Cardiac muscle cell (in vitro differentiated cells and primary cell): ENCODE data around the gene STRN. TPM values are rescaled to one million over a fixed set of nuclear protein-coding genes. Genes with fewer than 3 reads are reported as not detected.

ENCODE experiments used
- DNase-seq, 2 donors: peaks; one replicate each; pipeline versions ENCODE4 v3.0.0 to v3.0.0-alpha.2; 2010 to 2017; ENCODE audit warnings: low read depth in 1 of 2, low spot score in 1 of 2
- H3K27ac ChIP-seq: fragments of 200-600 bp; sonication (generic); 2 replicates; pipeline ENCODE4 v1.5.1; 2016
- H3K27me3 ChIP-seq: fragments of 200-600 bp; sonication (generic); 2 replicates; pipeline ENCODE4 v1.6.0; 2016; ENCODE audit warnings: control low read depth
- H3K36me3 ChIP-seq: fragments of 200-600 bp; sonication (generic); 2 replicates; pipeline ENCODE4 v1.5.1; 2016; ENCODE audit warnings: control low read depth
- H3K4me1 ChIP-seq: fragments of 200-600 bp; sonication (generic); 2 replicates; pipeline ENCODE4 v1.8.1; 2017; ENCODE audit warnings: low read depth, mild to moderate bottlenecking, mixed run types
- H3K4me3 ChIP-seq: fragments of 200-600 bp; sonication (generic); 2 replicates; pipeline ENCODE4 v1.5.1; 2016; ENCODE audit warnings: mild to moderate bottlenecking
- H3K9me3 ChIP-seq: fragments of 200-600 bp; sonication (generic); 2 replicates; pipeline ENCODE4 v1.5.1; 2017; ENCODE audit warnings: low read depth, mild to moderate bottlenecking, control low read depth
- polyA plus RNA-seq: library from polyadenylated mRNA; unstranded; fragments of >200 nt; fragmentation: Nextera tagmentation; extraction: Ambion mirVana; gene quantifications from 2 replicates; pipeline ENCODE4 v1.2.1, GENCODE V29; 2016
- total RNA-seq: library from RNA; depleted of rRNA; stranded (reverse); fragments of >200 nt; gene quantifications from 2 replicates; pipeline ENCODE4 v1.2.3, GENCODE V29; 2016
- TF ChIP-seq, protein P1 (sequence below): IDR thresholded peaks from 2 replicates; pipeline ENCODE4 v1.5.1; 2012; ENCODE audit warnings: low read depth, mild to moderate bottlenecking, low read length

Gene STRN
- total and polyA plus RNA-seq, 2 experiments from 2014 or later: 11.4 to 19.5 TPM

DNA sequence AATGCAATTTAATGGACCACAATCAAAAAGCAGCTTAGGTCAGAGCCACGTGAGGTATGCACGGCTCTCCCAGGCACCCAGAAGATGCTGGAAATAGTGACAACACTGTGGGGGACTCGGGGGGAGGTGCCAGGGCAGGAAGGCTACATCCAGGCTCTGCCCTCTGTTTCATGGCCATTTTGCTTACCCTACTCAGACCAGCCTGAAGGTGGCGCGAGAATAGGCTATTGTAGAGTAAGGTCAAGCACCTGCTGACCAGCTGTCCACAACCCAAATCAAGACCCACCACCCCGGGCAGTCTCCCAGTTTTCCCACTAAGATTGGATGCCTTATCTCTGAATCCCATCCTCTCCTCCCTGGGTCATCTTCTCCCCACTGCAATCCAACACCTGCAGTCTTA is 154.1 kb downstream of the STRN start:
- Histone ChIP-seq H3K4me1 (no peaks in the 10 kb centered on the region), H3K36me3 (no peaks in the 10 kb centered on the region), H3K27ac (no peak overlapping the region), H3K4me3 (no peak overlapping the region), H3K27me3 (no peaks in the 10 kb centered on the region), H3K9me3 (no peaks in the 10 kb centered on the region)
- TF ChIP-seq, protein P1, sequence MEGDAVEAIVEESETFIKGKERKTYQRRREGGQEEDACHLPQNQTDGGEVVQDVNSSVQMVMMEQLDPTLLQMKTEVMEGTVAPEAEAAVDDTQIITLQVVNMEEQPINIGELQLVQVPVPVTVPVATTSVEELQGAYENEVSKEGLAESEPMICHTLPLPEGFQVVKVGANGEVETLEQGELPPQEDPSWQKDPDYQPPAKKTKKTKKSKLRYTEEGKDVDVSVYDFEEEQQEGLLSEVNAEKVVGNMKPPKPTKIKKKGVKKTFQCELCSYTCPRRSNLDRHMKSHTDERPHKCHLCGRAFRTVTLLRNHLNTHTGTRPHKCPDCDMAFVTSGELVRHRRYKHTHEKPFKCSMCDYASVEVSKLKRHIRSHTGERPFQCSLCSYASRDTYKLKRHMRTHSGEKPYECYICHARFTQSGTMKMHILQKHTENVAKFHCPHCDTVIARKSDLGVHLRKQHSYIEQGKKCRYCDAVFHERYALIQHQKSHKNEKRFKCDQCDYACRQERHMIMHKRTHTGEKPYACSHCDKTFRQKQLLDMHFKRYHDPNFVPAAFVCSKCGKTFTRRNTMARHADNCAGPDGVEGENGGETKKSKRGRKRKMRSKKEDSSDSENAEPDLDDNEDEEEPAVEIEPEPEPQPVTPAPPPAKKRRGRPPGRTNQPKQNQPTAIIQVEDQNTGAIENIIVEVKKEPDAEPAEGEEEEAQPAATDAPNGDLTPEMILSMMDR: peak; percentile 22
- peak in 1 of 2 donors; percentile 18 for DNase-seq

GRCh38 chr2:36811071-36811470 is 155.3 kb downstream of the STRN start:
- Histone ChIP-seq H3K4me1 (no peaks in the 10 kb centered on the region), H3K27me3 (no peaks in the 10 kb centered on the region), H3K9me3 (no peaks in the 10 kb centered on the region), H3K36me3 (no peaks in the 10 kb centered on the region), H3K27ac (no peak overlapping the region), H3K4me3 (no peak overlapping the region)
- TF ChIP-seq, protein P1: no peak
- no peak for DNase-seq

DNA sequence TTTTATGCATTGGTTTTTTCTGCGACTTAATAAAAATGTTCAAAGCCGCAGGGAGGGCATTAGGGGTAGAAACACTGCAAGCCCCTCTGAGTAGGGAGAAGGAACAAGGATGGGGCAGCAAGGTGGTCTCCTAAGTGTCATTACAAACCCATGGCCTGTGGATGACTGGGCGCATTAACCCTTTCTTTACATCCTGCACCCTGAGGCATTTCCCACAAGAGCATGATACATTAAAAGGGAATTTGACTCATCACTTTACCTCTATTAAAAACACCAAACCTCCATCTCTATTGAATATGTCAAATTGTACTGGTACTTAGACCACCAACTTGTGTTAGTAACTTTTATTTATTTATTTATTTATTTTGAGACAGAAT is 157.3 kb downstream of the STRN start:
- TF ChIP-seq, protein P1: no peak

DNA sequence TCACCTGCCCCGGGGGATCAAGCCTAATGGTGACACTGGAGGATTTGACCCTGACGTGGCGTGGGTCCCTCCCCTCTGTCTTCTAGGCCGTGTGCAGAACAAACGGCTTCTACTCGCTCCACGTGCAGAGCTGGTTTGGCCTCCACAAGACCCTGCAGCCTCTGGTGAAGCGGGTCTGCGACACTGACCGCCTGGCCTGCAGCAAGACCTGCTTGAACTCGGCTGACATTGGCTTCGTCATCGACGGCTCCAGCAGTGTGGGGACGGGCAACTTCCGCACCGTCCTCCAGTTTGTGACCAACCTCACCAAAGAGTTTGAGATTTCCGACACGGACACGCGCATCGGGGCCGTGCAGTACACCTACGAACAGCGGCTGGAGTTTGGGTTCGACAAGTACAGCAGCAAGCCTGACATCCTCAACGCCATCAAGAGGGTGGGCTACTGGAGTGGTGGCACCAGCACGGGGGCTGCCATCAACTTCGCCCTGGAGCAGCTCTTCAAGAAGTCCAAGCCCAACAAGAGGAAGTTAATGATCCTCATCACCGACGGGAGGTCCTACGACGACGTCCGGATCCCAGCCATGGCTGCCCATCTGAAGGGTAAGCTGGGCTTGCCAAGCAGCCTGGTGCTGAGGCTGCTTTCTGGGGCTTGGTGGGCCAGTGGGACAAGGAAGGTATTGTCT is 157.8 kb downstream of the STRN start:
- Histone ChIP-seq H3K4me3 (no peak overlapping the region), H3K9me3 (no peaks in the 10 kb centered on the region), H3K4me1 (no peaks in the 10 kb centered on the region), H3K27me3 (no peaks in the 10 kb centered on the region), H3K36me3 (no peaks in the 10 kb centered on the region), H3K27ac (no peak overlapping the region)
- DNase-seq: no peak
- TF ChIP-seq, protein P1: no peak

More for the DNA sequence above, 157.3 kb downstream of the STRN start:
- Histone ChIP-seq H3K27me3 (no peaks in the 10 kb centered on the region), H3K9me3 (no peaks in the 10 kb centered on the region), H3K4me3 (no peak overlapping the region), H3K27ac (no peak overlapping the region), H3K4me1 (no peaks in the 10 kb centered on the region), H3K36me3 (no peaks in the 10 kb centered on the region)
- DNase-seq: no peak

DNA sequence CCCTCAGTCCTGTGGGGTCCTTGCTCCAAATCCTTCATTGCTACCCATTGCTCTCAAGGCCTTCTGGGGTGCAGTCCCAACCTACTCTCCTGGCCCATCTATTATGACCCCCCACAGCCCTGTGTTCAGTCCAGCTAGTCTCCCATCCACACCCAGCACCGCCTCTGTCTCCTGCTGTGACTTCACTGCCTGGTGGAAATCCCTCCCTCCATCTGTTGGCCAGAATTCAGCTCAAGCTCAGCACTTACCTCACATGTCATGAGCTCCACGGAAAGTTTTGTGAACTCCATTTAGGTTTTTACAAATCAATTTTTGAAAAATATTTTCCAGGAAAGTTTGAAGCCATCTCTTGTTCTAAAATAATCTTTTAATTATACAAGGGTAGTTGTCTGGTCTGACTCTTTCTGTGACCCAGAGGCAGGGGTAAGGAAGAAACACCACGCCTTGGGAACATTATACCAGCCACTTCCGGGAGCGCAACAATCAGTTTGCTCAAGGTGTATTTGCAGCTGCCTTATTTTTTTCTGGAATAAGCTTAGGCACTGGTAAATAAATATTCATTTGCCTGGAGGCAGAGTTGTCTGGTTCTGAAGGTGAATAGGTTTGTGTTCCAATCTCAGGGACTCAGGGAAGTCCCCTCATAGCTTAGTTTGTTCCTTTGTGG is 159.0 kb downstream of the STRN start:
- TF ChIP-seq, protein P1: no peak
- H3K9me3 ChIP-seq: no peaks in the 10 kb centered on the region
- no peak overlapping the region for H3K27ac ChIP-seq

More for the DNA sequence above, 159.0 kb downstream of the STRN start:
- Histone ChIP-seq H3K36me3 (no peaks in the 10 kb centered on the region), H3K4me1 (no peaks in the 10 kb centered on the region), H3K4me3 (no peak overlapping the region), H3K27me3 (no peaks in the 10 kb centered on the region)
- peak in 1 of 2 donors; percentile 14 for DNase-seq
